Measurements from ENCODE around the gene UPF3A. TPM values are rescaled to one million over a fixed set of nuclear protein-coding genes. Genes with fewer than 3 reads are reported as not detected.
"Not testable (repeated sequence)": the region's sequence is repeated elsewhere in the genome, so short reads cannot be mapped to it uniquely, and the experiment has no call there.

UPF3A gene
- total RNA-seq, 1 experiment from 2014 or later = 18.7 TPM

- DNase-seq (ENCODE audit: low read depth) = no peak
Observed at GRCh38 chr13:114334305-114335053, 53.1 kb downstream of the UPF3A start.

- DNase-seq (ENCODE audit: low read depth) = not testable (repeated sequence)
Observed at GRCh38 chr13:114336457-114336856, 55.1 kb downstream of the UPF3A start.

GRCh38 chr13:114338959-114339358, 57.6 kb downstream of the UPF3A start:
- DNase-seq (ENCODE audit: low read depth) = no peak

GRCh38 chr13:114339857-114340534, 58.6 kb downstream of the UPF3A start:
- peak; percentile 52 for DNase-seq (ENCODE audit: low read depth)

- no peak for DNase-seq (ENCODE audit: low read depth)
Observed at GRCh38 chr13:114341003-114341777, 59.8 kb downstream of the UPF3A start.

GRCh38 chr13:114347256-114347655, 65.9 kb downstream of the UPF3A start:
- DNase-seq (ENCODE audit: low read depth) = not testable (repeated sequence)

GRCh38 chr13:114352763-114353162, 71.4 kb downstream of the UPF3A start:
- DNase-seq (ENCODE audit: low read depth) = not testable (repeated sequence)

- DNase-seq (ENCODE audit: low read depth) = not testable (repeated sequence)
Observed at GRCh38 chr13:114353382-114353781, 72.0 kb downstream of the UPF3A start.

Other genes starting within 250 kb of the UPF3A start
- gene RASA3, start 149.0 kb upstream of the UPF3A start, total RNA-seq (2014; rRNA removed; shearing (Covaris generic)) = 22.8 and 24.4 TPM in 2 replicates
- not detected in 2 replicates for gene CFAP97D2, start 102.3 kb upstream of the UPF3A start, total RNA-seq (2014; rRNA removed; shearing (Covaris generic))
- 22.4 and 27.4 TPM in 2 replicates for gene CDC16, start 46.7 kb upstream of the UPF3A start, total RNA-seq (2014; rRNA removed; shearing (Covaris generic))
- gene CHAMP1, start 32.9 kb downstream of the UPF3A start, total RNA-seq (2014; rRNA removed; shearing (Covaris generic)) = 8.6 and 16.2 TPM in 2 replicates

Measured in RPMI7951 (cell line).